ENCODE results near the gene IL17B. TPM values are rescaled to one million over a fixed set of nuclear protein-coding genes. Genes with fewer than 3 reads are reported as not detected.

Gene IL17B
- total RNA-seq, 1 donor from 2014 or later: 2.7 TPM

DNA sequence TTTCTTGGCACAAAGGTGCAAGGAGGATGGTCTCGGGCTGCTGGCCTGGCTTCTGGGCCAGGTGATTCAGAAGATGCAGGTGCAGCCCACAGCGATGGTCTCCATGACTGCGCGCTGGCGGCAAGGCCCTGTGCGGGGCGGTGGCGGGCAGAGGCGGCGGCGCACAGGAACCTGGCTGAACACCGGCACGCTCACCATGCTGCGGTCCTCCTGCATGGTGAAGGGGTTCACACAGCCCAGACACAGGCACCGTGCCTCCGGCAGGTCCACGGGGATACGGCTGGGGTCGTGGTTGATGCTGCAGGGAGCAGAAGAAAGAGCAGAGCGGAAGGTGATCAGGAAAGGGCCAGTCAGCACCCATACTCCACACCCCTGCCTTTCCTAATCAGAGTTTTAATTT lies 4.8 kb downstream of the IL17B start:
- no peak overlapping the region for H3K27ac ChIP-seq
- DNase-seq (ENCODE audit: extremely low spot score in 2 of 2): no peak
- H3K9me3 ChIP-seq: no peaks in the 10 kb centered on the region
- intact Hi-C loops (cut with DNase I): no loop called here
- no peaks in the 10 kb centered on the region for H3K36me3 ChIP-seq
- no peak overlapping the region for H3K4me3 ChIP-seq
- H3K27me3 ChIP-seq: no peaks in the 10 kb centered on the region
- TF ChIP-seq POLR2A (IDR thresholded peaks at IDR 0.05) (no peak), CTCF (IDR thresholded peaks at IDR 0.05) (no peak), POLR2AphosphoS5 (IDR thresholded peaks at IDR 0.05; ENCODE audit: insufficient read depth in 1 of 2, low read depth in 1 of 2) (no peak)
- H3K4me1 ChIP-seq: peaks cover 10% of the 10 kb centered on the region

DNA sequence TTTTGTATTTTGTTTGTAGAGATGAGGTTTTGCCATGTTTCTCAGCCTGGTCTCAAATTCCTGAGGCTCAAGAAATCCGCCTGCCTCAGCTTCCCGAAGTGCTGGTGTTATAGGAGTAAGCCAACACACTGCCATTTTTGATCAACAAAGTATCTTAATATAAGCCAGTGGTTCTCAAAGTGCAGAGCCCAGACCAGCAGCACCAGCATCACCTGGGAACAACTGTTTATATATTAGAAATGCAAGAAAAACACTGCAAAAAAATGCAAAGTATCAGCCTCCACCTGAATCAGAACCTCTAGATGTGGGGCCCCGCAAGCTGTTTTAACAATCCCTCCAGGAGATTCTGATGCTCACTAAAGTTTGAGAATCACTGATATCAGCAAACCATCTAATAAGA lies 6.2 kb downstream of the IL17B start:
- Histone ChIP-seq H3K27ac (no peak overlapping the region), H3K4me3 (no peak overlapping the region), H3K36me3 (no peaks in the 10 kb centered on the region), H3K9me3 (no peaks in the 10 kb centered on the region), H3K27me3 (no peaks in the 10 kb centered on the region), H3K4me1 (peaks cover 15% of the 10 kb centered on the region)
- no peak for DNase-seq (ENCODE audit: extremely low spot score in 2 of 2)
- TF ChIP-seq POLR2A (IDR thresholded peaks at IDR 0.05) (no peak), CTCF (IDR thresholded peaks at IDR 0.05) (no peak), POLR2AphosphoS5 (IDR thresholded peaks at IDR 0.05; ENCODE audit: insufficient read depth in 1 of 2, low read depth in 1 of 2) (no peak)
- intact Hi-C loops (cut with DNase I): no loop called here

DNA sequence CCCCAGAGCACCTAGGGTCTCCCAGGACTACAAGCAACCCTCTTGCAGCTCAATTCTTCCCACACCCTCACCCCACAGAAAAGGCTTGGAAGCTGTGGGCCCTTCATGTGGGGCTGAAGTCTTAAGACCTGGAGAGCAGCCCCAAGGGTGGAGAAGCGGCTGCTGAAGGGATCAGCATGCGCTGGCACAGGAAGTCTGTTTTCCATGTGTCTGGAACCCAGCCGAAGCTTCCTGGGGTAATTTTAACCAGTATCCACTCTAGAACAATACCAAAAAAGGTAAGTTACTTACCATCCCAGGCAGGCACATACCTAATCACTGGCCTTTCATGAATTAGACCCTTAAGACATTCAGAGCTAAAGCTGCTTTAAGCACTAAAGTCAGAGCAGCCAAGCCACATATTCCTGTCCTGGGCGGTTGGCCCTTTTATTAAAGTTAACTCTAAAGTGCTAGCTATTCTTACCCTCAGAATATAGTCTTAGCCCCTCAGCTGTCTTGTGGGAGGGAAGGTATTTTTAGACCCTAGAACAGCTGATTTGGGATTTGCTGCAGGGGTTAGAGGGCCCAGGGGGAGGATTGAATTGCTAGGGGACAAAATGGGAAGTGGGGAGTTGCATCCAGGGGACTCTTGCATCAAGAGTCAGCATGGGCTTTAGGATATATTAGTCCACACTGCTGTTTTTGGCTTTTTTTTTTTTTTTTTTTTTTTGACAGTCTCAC lies 6.9 kb downstream of the IL17B start:
- intact Hi-C loops (cut with DNase I): no loop called here
- Histone ChIP-seq H3K9me3 (no peaks in the 10 kb centered on the region), H3K4me1 (peaks cover 21% of the 10 kb centered on the region), H3K27ac (no peak overlapping the region), H3K4me3 (no peak overlapping the region), H3K27me3 (no peaks in the 10 kb centered on the region), H3K36me3 (no peaks in the 10 kb centered on the region)
- TF ChIP-seq CTCF (IDR thresholded peaks at IDR 0.05) (no peak), POLR2AphosphoS5 (IDR thresholded peaks at IDR 0.05; ENCODE audit: insufficient read depth in 1 of 2, low read depth in 1 of 2) (no peak), POLR2A (IDR thresholded peaks at IDR 0.05) (no peak)
- no peak for DNase-seq (ENCODE audit: extremely low spot score in 2 of 2)

- TF ChIP-seq CTCF (IDR thresholded peaks at IDR 0.05) (peak; percentile 10 to 53 (median 38)), POLR2AphosphoS5 (IDR thresholded peaks at IDR 0.05; ENCODE audit: insufficient read depth in 1 of 2, low read depth in 1 of 2) (no peak)
- no peak for DNase-seq (ENCODE audit: extremely low spot score in 2 of 2)
- Histone ChIP-seq H3K27ac (no peak overlapping the region), H3K36me3 (no peaks in the 10 kb centered on the region), H3K4me1 (peaks cover 22% of the 10 kb centered on the region), H3K4me3 (no peak overlapping the region), H3K9me3 (no peaks in the 10 kb centered on the region), H3K27me3 (no peaks in the 10 kb centered on the region)
- intact Hi-C loops (cut with DNase I): no loop called here
Observed at GRCh38 chr5:149371296-149371962, 7.7 kb downstream of the IL17B start.

- Histone ChIP-seq H3K27ac (no peak overlapping the region), H3K27me3 (no peaks in the 10 kb centered on the region), H3K36me3 (no peaks in the 10 kb centered on the region), H3K4me1 (peaks cover 22% of the 10 kb centered on the region), H3K4me3 (no peak overlapping the region), H3K9me3 (no peaks in the 10 kb centered on the region)
- intact Hi-C loops (cut with DNase I): no loop called here
- TF ChIP-seq CTCF (IDR thresholded peaks at IDR 0.05): no peak
- TF ChIP-seq POLR2AphosphoS5 (IDR thresholded peaks at IDR 0.05; ENCODE audit: insufficient read depth in 1 of 2, low read depth in 1 of 2): no peak
- TF ChIP-seq POLR2A (IDR thresholded peaks at IDR 0.05): no peak
- DNase-seq (ENCODE audit: extremely low spot score in 2 of 2): no peak
Observed at GRCh38 chr5:149370878-149371277, 8.2 kb downstream of the IL17B start.
